Measurements from ENCODE around the gene USH2A.

GRCh38 chr1:215767761-215768160 lies 655.5 kb downstream of the USH2A start:
- TF ChIP-seq EGR1 (IDR thresholded peaks at IDR 0.05) (no peak), YY1 (IDR thresholded peaks at IDR 0.05; ENCODE audit: low read depth) (no peak), TCF12 (IDR thresholded peaks at IDR 0.05; ENCODE audit: low read depth) (no peak), ZBTB7A (IDR thresholded peaks at IDR 0.05; ENCODE audit: low read depth) (no peak), CEBPB (IDR thresholded peaks at IDR 0.05) (no peak), TAF1 (IDR thresholded peaks at IDR 0.05; ENCODE audit: low read depth) (no peak), USF1 (IDR thresholded peaks at IDR 0.05) (no peak), NFIC (IDR thresholded peaks at IDR 0.05) (no peak), MAX (IDR thresholded peaks at IDR 0.05) (no peak), EP300 (IDR thresholded peaks at IDR 0.05; ENCODE audit: borderline replicate concordance) (no peak), TEAD4 (IDR thresholded peaks at IDR 0.05) (no peak), REST (IDR thresholded peaks at IDR 0.05; ENCODE audit: low read depth) (no peak)
